ENCODE results near the gene PERP. TPM values are rescaled to one million over a fixed set of nuclear protein-coding genes. Genes with fewer than 3 reads are reported as not detected.

The PERP gene
- polyA plus RNA-seq, 2 of the 4 experiments (the other 2 are of a cell fraction): 48.3 to 67.2 TPM

DNA sequence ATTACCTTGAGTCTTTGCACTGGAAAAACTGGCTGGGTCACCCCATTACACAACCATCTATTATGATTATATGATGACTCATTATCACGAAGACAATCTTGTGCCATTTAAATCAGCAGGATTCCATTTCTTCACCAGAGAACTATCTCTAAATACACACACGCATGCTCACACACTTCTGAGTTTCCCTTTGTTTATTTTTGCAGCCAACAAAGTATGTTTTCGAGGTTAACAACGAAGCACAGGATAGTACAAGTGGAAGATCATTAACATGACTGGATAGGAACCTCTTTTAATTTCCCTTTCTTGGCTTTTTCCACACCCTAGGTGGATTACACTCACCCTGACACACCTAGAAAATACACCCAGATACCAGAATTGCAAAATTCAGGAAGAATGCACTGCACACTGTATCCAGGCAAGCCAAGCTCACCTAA, 18.9 kb downstream of the PERP start (continued):
- TF ChIP-seq HEYL (CRISPR knock-in tag; IDR thresholded peaks at IDR 0.05) (no peak), ZNF302 (CRISPR knock-in tag; IDR thresholded peaks at IDR 0.05) (no peak), RAD21 (conservative IDR thresholded peaks at IDR 0.05 in 1 of 2, IDR thresholded peaks at IDR 0.05 in 1 of 2) (no peak), HOXB13 (CRISPR knock-in tag; IDR thresholded peaks at IDR 0.05; ENCODE audit: low read depth) (no peak), JUNB (IDR thresholded peaks at IDR 0.05) (peak; percentile 95), NPAS2 (CRISPR knock-in tag; IDR thresholded peaks at IDR 0.05; ENCODE audit: borderline replicate concordance) (no peak), KDM1A (IDR thresholded peaks at IDR 0.05; ENCODE audit: low read depth) (no peak), BHLHE40 (IDR thresholded peaks at IDR 0.05; ENCODE audit: low read depth, low read length) (no peak), KDM5A (IDR thresholded peaks at IDR 0.05) (no peak), TFCP2L1 (CRISPR knock-in tag; IDR thresholded peaks at IDR 0.05) (no peak), CEBPB (IDR thresholded peaks at IDR 0.05) (peak; percentile 85 to 90), HOXA7 (CRISPR knock-in tag; IDR thresholded peaks at IDR 0.05) (no peak), RNF2 (IDR thresholded peaks at IDR 0.05; ENCODE audit: borderline replicate concordance, low read depth) (no peak), MYC (IDR thresholded peaks at IDR 0.05; ENCODE audit: borderline replicate concordance, low read length) (no peak), CBX2 (IDR thresholded peaks at IDR 0.05; ENCODE audit: borderline replicate concordance, low read depth) (no peak), RFX5 (IDR thresholded peaks at IDR 0.05) (no peak), MAFK (IDR thresholded peaks at IDR 0.05; ENCODE audit: partially characterized antibody) (peak; percentile 82), CBX8 (IDR thresholded peaks at IDR 0.05) (no peak), EHMT2 (IDR thresholded peaks at IDR 0.05; ENCODE audit: low read depth) (no peak), SREBF2 (IDR thresholded peaks at IDR 0.05) (no peak)
- TF ChIP-seq, protein P1, sequence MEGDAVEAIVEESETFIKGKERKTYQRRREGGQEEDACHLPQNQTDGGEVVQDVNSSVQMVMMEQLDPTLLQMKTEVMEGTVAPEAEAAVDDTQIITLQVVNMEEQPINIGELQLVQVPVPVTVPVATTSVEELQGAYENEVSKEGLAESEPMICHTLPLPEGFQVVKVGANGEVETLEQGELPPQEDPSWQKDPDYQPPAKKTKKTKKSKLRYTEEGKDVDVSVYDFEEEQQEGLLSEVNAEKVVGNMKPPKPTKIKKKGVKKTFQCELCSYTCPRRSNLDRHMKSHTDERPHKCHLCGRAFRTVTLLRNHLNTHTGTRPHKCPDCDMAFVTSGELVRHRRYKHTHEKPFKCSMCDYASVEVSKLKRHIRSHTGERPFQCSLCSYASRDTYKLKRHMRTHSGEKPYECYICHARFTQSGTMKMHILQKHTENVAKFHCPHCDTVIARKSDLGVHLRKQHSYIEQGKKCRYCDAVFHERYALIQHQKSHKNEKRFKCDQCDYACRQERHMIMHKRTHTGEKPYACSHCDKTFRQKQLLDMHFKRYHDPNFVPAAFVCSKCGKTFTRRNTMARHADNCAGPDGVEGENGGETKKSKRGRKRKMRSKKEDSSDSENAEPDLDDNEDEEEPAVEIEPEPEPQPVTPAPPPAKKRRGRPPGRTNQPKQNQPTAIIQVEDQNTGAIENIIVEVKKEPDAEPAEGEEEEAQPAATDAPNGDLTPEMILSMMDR (IDR thresholded peaks at IDR 0.05): no peak
- TF ChIP-seq, protein P2, sequence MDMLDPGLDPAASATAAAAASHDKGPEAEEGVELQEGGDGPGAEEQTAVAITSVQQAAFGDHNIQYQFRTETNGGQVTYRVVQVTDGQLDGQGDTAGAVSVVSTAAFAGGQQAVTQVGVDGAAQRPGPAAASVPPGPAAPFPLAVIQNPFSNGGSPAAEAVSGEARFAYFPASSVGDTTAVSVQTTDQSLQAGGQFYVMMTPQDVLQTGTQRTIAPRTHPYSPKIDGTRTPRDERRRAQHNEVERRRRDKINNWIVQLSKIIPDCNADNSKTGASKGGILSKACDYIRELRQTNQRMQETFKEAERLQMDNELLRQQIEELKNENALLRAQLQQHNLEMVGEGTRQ (IDR thresholded peaks at IDR 0.05): no peak
- TF ChIP-seq, protein P3, sequence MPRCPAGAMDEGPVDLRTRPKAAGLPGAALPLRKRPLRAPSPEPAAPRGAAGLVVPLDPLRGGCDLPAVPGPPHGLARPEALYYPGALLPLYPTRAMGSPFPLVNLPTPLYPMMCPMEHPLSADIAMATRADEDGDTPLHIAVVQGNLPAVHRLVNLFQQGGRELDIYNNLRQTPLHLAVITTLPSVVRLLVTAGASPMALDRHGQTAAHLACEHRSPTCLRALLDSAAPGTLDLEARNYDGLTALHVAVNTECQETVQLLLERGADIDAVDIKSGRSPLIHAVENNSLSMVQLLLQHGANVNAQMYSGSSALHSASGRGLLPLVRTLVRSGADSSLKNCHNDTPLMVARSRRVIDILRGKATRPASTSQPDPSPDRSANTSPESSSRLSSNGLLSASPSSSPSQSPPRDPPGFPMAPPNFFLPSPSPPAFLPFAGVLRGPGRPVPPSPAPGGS (IDR thresholded peaks at IDR 0.05): 0 out of 3 replicates have a peak, but pooled peaks have one; percentile 15
- TF ChIP-seq, protein P4, sequence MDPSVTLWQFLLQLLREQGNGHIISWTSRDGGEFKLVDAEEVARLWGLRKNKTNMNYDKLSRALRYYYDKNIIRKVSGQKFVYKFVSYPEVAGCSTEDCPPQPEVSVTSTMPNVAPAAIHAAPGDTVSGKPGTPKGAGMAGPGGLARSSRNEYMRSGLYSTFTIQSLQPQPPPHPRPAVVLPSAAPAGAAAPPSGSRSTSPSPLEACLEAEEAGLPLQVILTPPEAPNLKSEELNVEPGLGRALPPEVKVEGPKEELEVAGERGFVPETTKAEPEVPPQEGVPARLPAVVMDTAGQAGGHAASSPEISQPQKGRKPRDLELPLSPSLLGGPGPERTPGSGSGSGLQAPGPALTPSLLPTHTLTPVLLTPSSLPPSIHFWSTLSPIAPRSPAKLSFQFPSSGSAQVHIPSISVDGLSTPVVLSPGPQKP (IDR thresholded peaks at IDR 0.05; ENCODE audit: low read depth, low read length): no peak
- TF ChIP-seq, protein P5, sequence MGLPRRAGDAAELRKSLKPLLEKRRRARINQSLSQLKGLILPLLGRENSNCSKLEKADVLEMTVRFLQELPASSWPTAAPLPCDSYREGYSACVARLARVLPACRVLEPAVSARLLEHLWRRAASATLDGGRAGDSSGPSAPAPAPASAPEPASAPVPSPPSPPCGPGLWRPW (IDR thresholded peaks at IDR 0.05): peak; percentile 24; the same call in 1 of the 2 replicates

Data from A549 (cell line).